GM18870 (cell line): ENCODE measurements around the gene GXYLT1.
A peak's percentile ranks its signal among the peaks of the same experiment; 100 is the strongest.
"Not testable (repeated sequence)": the region's sequence is repeated elsewhere in the genome, so short reads cannot be mapped to it uniquely, and the experiment has no call there.

Source experiments
- ATAC-seq: cut with Tn5 transposase; IDR thresholded peaks from one replicate; pipeline ENCODE4 v1.9.1; 2021; ENCODE audit warnings: moderate library complexity; ENCODE audit not compliant: unreplicated experiment

The GXYLT1 gene, protein sequence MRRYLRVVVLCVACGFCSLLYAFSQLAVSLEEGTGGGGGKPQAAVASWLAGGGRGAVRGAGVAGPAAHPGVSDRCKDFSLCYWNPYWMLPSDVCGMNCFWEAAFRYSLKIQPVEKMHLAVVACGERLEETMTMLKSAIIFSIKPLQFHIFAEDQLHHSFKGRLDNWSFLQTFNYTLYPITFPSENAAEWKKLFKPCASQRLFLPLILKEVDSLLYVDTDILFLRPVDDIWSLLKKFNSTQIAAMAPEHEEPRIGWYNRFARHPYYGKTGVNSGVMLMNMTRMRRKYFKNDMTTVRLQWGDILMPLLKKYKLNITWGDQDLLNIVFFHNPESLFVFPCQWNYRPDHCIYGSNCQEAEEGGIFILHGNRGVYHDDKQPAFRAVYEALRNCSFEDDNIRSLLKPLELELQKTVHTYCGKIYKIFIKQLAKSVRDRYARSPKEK

DNA sequence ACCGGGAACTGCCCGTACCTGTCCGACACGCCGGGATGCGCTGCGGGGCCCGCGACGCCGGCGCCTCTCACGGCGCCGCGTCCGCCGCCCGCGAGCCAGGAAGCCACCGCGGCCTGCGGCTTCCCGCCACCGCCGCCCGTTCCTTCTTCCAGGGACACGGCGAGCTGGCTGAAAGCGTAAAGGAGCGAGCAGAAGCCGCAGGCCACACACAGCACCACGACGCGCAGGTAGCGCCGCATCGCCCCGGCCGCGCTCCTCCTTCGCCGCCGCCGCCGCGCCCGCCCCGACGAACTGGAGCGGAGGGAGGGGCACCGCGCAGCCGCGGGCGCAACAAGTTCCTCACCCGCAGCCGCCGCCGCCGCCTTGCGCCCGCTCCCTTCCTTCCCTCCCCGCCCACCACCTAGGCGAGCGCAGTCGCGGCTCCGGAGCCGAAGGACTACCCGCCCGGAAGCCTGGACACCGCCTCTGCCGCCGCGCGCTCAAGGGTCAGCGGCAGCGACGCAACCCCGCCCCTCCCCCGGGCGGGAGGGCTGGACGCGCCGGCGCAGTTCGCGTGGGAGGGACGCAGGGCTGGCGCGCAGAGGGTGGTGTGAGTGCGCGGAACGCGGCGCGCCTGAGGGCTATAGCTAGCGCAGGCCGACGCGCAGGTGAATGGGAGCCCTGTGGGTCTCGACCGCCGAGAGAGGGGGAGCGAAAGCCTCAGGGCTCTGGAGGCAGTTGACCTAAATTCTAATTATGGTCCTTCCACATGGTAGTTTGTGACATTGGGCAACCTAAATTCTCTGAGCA, at the start of gene GXYLT1:
Gene GXYLT1 (minus strand): TSS at position 467 of the 789 bp plus-strand sequence. CDS start 228 bp downstream, at position 239.
- ATAC-seq = peak; percentile 80

DNA sequence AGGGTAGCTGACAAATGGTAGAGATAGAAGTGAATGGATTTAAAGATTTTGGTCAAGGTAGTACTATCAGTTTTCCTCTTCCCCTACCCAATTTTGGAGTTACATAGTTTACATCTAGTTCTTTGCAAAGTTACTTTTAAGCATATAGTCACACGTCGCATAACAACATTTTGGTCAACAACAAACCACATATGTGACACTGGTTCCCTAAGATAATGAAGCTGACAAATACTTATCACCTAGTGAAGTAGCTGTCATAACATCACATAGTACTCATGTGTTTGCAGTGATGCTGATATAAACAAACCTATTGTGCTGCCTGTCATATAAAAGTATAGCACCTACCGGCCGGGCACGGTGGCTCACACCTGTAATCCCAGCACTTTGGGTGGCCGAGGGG, 48.0 kb upstream of the GXYLT1 start:
- ATAC-seq = no peak

DNA sequence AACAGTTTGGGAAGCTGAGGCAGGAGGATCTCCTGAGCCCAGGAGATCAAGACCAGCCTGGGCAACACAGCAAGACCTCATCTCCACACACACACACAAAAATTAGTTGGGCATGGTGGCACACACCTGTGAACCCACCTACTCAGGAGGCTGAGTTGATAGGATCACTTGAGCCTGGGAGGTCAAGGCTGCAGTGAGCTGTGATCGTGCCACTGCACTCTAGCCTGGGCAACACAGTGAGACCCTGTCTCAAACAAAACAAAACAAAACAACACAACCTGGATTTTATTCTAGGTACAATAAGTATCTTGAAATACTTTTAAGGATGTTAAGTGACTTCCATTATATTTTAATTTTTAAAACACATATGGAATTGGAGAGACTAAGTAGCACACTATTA, 47.6 kb upstream of the GXYLT1 start:
- ATAC-seq = no peak

DNA sequence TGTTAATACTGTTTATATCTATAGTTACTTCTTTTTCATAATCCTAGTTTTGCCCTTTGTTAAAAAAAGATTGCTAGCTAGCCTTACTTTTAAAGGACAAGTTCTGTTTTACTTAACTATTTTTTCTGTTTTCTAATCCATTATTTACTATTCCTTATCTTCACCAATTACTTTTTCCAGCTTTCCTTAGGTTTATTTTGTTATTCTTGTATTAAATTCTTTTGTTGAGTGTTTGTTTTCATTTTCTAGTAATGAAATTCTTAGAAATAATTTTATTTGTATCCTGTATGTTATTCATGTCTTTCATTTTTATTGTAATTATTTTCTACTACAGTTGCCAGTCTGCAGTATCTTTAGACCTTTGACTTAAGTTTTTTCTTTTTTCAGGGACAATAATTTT, 45.7 kb upstream of the GXYLT1 start:
- no peak for ATAC-seq

DNA sequence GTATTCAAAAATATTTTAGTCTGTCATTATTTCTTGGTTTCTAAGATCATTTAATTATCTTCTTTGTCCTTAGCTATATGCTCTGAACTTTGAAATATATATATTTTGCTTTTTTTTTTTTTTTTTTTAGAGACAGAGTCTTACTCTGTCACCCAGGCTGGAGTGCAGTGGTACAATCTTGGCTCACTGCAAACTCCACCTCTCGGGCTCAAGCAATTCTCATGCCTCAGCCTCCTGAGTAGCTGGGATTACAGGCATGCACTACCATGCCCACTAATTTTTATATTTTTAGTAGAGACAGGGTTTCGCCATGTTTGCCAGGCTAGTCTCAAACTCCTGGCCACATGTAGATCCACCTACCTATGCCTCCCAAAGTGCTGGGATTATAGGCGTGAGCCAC, 43.6 kb upstream of the GXYLT1 start:
- ATAC-seq = not testable (repeated sequence)

DNA sequence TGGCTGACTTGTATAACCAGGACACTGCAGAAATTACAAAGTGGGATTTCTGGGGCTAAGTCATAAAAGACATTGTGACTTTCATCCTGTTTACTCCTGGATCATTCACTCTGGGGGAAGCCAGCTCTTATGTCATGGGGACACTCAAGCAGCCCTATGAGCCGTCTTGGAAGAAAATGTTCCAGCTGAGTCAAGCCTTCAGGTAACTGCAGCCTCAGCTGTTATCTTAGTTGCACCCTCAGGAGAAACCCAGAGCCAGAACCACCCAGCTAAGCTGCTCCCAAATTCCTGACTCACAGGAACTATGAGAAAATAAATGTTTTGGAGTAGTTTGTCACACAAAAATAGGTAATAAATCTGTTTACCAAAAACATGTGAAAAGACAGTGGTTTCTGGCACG, 43.1 kb upstream of the GXYLT1 start:
- no peak for ATAC-seq

DNA sequence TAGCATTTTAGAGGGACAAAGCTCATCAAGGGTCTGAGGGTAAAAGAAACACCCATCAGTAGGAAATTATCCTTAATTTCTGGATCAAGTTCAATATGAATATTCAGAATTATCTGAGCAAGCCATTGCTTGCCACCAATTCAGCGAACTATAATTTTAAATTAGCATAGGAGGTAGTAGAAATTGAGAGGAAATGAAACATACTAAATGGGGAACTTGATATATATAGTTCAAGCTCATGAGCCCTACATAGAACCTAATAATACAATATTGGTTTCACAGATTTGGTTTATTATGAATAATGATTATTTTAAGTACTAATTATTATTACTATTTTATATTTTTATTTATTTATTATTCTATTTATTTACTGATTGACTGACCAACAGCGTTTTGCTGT, 42.1 kb upstream of the GXYLT1 start:
- ATAC-seq = no peak

DNA sequence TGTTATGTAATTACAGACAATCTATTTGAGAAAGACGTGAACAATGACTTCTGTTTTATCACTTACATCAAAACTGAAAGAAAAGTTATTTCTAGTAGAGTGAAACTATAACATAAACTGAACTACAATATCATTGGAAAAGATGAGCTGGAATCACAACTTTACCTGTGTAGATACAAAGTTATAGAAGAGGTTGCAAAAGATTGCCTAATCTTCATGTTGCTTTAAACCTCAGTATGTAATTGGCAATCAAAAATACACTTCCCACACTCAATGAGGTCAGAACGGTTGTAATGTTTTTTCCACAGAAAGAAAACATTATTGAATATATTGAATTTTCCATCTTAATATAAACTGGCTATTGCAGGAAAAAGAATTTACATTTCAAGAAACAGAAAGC, 37.7 kb upstream of the GXYLT1 start:
- no peak for ATAC-seq

DNA sequence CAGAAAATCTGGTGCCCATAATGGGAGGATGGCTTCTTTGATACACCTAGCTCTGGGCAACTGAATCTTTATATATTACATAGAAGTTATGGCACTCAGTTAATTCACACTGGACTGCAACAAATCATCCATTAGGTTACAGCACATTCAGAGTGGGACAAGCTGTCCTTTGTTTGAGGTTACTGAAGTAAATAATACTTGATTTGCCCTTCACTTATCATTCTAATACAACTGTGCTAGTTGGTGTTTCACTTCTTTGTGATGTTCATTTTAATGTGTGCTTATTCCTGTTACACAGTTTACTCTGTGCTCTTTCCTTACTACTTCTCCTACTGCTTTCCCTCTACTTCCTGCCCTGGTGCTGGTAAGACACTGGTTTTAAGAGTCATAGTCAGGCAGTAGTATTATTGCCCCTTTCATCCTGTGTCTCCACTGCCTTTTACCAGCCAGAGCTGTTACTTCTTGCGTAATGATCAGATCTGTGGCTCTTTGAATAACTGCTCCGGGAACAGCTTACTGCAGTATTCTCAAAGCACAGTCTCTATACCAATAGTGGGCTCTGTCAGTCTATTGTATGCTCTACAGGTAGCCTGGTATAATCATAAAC, 36.4 kb upstream of the GXYLT1 start:
- no peak for ATAC-seq

DNA sequence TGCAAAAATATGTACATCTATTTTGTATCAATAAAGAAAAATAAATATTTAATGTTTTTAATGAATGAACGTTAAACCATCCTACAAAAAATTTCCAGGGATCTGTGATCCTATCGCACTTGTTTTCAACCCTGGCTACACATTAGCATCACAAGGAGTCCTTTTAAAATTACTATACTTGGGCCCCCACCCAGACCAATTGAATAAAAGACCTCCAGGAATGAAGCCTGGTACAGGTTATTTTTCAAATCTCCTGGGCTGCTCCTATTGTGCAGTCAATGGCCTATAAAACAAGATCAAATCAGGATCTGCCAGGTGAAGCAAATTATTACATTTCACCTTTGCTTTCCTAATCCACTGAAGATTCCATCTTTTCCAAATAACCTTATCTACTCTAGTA, 33.4 kb upstream of the GXYLT1 start:
- ATAC-seq = no peak

DNA sequence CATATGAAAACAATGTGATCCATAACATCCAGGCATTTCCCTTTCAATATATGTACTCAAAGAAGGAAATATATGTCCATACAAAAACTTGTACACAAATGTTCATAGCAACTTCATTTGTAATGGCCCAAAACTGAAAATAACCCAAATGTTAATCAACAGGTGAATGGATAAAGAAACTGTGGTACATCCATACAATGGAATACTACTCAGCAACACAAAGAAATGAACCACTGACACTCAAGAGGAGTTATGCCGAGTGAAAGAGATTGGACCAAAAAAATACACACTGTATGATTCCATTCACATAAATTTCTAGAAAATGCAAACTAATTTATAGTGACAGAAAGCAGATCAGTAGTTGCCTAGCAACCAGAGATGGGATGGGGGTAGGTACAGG, 30.3 kb upstream of the GXYLT1 start:
- ATAC-seq = no peak

DNA sequence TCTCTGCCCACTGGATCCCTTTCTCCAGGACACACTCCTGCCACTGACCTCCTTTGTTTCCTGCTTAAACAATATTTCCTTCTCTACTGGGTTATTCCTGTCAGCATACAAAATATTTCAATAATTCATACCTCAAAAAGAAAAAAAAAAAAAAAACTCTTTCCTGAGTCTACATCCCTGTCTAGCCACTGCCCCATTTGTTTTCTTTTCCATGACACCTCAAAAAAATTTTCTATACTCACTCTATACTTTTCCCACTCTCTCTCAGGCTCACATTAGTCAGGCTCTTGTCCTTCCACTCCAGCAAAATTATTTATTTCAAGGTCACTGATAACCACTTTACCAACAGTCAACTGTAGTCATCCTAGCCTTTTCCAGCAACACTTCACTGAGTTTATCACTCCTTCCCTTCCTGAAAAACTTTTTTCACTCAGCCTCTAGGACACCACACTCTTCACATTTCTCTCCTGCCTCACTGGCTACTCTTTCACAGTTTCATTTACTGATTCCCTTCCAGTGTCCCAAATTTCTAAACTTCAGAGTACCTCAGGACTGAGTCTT, 29.4 kb upstream of the GXYLT1 start:
- ATAC-seq = no peak

DNA sequence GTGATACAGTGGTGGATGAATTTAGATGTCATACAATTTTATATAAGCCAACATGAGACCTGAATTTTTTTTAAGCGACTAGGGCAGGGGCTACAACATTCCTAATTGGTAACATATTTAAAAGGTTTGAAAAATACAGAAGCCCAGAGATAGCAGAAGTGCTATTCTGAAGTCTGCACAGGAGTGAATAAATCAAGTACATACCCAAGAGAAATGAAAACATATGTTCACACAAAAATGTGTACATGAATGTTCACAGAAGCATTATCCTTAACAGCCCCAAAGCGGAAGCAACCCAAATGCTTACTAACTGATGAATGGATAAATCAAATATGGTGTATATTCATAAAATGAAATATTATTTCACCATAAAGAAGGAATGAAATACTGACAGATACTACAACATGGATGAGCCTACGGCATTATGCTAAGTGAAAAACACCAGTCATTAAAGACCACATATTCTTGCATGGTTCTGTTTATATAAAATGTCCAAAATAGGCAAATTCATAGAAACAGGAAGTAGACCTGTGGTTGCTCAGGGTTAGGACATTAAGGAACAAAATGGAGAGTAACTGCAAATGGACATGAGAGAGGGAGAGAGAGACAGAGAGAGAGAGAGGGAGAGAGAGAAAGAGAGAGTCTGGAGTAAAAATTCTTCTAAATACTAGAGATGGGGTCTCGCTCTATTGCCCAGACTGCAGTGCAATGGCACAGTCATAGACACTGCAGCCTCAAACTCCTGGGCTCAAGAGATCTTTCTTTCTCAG, 28.0 kb upstream of the GXYLT1 start:
- no peak for ATAC-seq

DNA sequence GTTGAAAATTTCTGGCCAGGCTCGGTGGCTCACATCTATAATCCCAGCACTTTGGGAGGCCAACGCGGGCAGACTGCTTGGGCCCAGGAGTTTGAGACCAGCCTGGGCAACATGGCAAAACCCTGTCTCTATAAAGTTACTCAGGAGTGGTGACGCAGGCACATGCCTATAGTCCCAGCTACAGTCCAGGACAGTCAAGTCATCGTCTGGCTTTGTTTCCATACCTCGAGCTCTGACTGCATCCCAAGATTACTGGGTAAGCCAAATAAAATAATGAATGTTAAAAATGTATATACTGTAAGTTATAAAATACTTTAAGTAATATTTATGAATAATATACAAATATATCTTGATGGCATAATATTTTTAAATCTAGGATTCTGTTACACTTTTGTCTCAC, 23.0 kb upstream of the GXYLT1 start:
- no peak for ATAC-seq

DNA sequence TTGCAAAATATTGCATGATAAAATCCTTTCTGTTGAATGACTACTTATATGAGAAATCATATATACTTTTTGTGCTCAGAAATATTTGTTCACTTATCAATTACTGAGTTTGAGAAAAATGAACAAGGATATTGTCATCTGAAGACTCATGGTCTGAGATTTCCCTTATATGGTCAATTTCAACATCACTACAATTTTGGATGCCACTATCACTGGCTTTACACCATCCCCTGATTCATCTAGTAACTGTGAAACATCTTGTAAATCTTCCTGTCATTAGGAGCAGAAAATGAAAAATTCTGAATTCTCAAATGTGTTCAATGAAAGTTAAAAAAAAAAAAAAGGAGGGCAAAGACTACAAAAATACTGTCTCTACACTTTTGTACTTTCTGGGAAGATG, 21.8 kb upstream of the GXYLT1 start:
- ATAC-seq = no peak

DNA sequence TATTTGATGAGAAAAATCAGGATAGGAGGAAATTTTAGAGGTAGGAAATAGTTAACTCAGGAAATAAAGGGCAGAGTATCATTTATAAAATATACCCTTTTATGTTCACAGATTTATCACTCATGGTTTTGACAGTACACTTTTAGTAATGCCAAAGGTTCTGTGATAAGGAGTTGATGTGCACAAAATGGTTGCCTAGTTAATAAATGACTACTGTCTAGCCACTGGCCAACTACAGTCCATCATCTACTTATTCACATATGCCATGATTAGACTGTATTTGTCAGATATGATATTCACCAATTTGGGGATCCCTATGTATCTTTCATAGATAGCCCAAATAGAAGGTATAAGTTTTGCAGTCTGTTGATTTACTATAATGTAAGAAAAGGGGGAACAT, 19.2 kb upstream of the GXYLT1 start:
- no peak for ATAC-seq

DNA sequence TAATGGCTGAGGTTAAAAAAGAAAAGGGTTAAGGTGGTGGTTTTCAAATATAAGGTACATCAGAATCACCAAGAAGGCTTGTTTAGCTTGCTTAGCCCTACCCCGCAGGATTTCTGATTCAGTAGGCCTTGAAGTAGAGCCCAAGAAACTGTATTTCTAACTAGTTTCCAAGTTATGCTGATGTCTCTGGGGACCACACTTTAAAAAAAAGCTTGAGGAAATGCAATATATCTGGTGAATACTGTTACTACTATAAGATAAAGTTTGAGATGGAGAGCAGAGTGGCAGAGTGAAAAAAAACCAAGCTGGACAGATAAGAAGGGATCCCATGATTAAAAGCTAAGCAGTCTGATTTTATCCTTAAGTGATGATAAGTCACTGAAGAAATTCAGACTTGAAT, 18.3 kb upstream of the GXYLT1 start:
- ATAC-seq = no peak

DNA sequence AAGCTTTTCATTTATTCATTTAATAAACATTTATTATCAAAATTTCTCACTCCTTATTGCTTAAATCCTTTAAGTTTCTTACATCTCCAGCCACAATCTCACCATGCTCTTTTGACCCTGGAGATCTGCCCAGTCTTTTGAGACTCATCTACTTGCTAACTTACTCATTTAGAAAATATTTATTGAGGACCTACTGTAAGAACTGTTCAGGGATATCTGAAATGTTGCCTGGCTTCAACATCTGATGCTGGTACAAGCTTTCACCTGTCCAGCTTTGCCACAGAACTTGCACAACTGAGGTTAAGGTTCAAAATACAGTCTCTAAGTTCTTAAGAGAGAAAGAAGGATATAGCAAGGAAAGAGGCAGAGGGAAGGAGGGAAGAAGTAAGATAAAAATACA, 17.5 kb upstream of the GXYLT1 start:
- ATAC-seq = no peak

DNA sequence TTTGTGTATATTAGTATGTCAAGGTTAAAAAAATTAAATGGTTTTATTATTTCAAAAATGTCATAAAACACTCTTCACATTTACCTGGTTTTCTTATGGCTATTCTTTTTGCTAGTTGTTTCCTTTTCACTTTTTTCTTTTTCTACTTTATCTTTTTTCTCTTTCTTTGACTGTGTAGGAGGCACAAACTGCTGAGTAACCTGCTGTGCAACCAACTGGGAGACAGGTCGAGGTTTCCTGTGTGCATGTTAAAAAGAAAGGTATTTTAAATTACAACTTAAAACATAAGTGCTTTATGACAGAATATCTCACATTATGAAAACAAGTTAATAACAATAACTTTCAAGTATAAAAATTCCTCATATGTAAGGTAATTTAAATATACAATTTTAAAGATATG, 16.9 kb upstream of the GXYLT1 start:
- ATAC-seq = no peak

DNA sequence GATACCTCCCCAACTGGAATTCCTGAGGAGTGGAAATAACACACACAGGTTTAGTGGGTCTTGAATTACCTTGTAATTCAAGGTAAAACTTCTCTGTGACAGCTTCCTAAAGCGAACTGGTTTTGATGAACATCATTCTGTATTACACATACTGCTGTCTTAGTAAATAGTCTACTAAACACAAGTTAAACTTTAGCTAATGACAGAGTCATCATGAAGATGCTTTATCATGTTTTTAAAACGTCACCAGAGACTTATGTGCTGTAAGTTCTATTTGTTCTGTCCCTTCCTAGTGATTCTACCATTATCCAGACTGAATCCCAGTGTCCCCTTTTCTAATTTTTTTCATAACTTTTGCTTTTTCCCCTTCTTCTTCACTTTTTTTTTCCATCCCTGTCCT, 11.6 kb upstream of the GXYLT1 start:
- no peak for ATAC-seq
